GM23338 (cell line): ENCODE measurements around the gene SMG9.

Experiments
- CTCF ChIP-seq, 2 experiments: fragments of 200-600 bp in 1 of 2; sonication (generic) in 1 of 2; conservative IDR thresholded peaks; 2 replicates each; pipeline versions ENCODE4 v1.5.1 to v1.6.1; 2016 to 2017; ENCODE audit warnings: antibody characterized with exemption in 2 of 2, low read depth in 2 of 2, mild to moderate bottlenecking in 2 of 2, moderate library complexity in 1 of 2
- EZH2phosphoT487 ChIP-seq: fragments of 200-600 bp; sonication (generic); IDR thresholded peaks from one replicate; pipeline ENCODE4 v1.8.1; 2018; ENCODE audit warnings: antibody characterized with exemption; ENCODE audit not compliant: unreplicated experiment
- JUNB ChIP-seq: IDR thresholded peaks from one replicate; pipeline ENCODE4 v1.6.1; 2016; ENCODE audit warnings: antibody characterized with exemption; ENCODE audit not compliant: unreplicated experiment

- TF ChIP-seq JUNB, result no peak
- TF ChIP-seq CTCF (conservative IDR thresholded peaks at IDR 0.05; ENCODE audit: low read depth in 2 of 2), result no peak
- no peak for TF ChIP-seq EZH2phosphoT487
Observed at GRCh38 chr19:43719918-43720317, 34.8 kb downstream of the SMG9 start.
